DOHH2 (cell line): Measurements from ENCODE around the gene OR5H2.

Experiments used
- EZH2phosphoT487 ChIP-seq: fragments of 200-600 bp; sonication (generic); IDR thresholded peaks from 2 replicates; pipeline ENCODE4 v1.6.1; 2017; ENCODE audit warnings: borderline replicate concordance, mild to moderate bottlenecking, antibody characterized with exemption, low read length, moderate library complexity, mixed read lengths
- TF ChIP-seq, protein P1 (sequence below): fragments of 200-600 bp; sonication (generic); IDR thresholded peaks from one replicate; pipeline ENCODE4 v1.5.1; 2014; ENCODE audit warnings: antibody characterized with exemption, mild to moderate bottlenecking, low read depth, low read length; ENCODE audit not compliant: poor library complexity, severe bottlenecking

GRCh38 chr3:98272126-98272525, 10.2 kb upstream of the OR5H2 start:
- TF ChIP-seq, protein P1, sequence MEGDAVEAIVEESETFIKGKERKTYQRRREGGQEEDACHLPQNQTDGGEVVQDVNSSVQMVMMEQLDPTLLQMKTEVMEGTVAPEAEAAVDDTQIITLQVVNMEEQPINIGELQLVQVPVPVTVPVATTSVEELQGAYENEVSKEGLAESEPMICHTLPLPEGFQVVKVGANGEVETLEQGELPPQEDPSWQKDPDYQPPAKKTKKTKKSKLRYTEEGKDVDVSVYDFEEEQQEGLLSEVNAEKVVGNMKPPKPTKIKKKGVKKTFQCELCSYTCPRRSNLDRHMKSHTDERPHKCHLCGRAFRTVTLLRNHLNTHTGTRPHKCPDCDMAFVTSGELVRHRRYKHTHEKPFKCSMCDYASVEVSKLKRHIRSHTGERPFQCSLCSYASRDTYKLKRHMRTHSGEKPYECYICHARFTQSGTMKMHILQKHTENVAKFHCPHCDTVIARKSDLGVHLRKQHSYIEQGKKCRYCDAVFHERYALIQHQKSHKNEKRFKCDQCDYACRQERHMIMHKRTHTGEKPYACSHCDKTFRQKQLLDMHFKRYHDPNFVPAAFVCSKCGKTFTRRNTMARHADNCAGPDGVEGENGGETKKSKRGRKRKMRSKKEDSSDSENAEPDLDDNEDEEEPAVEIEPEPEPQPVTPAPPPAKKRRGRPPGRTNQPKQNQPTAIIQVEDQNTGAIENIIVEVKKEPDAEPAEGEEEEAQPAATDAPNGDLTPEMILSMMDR: no peak
- TF ChIP-seq EZH2phosphoT487: no peak
